Stimulated activated CD4-positive, alpha-beta T cell treated with anti-CD3 and anti-CD28 coated beads, TNF-alpha, amount 100 ng/mL, for 4 hours (primary cell): ENCODE measurements around the gene PSMD8.
"Not testable (repeated sequence)": the region's sequence is repeated elsewhere in the genome, so short reads cannot be mapped to it uniquely, and the experiment has no call there.

Experiments
- DNase-seq, 3 experiments: peaks; one replicate each; pipeline ENCODE4 v3.0.0-alpha.2; 2020; ENCODE audit warnings: low read depth in 3 of 3

Gene PSMD8

DNA sequence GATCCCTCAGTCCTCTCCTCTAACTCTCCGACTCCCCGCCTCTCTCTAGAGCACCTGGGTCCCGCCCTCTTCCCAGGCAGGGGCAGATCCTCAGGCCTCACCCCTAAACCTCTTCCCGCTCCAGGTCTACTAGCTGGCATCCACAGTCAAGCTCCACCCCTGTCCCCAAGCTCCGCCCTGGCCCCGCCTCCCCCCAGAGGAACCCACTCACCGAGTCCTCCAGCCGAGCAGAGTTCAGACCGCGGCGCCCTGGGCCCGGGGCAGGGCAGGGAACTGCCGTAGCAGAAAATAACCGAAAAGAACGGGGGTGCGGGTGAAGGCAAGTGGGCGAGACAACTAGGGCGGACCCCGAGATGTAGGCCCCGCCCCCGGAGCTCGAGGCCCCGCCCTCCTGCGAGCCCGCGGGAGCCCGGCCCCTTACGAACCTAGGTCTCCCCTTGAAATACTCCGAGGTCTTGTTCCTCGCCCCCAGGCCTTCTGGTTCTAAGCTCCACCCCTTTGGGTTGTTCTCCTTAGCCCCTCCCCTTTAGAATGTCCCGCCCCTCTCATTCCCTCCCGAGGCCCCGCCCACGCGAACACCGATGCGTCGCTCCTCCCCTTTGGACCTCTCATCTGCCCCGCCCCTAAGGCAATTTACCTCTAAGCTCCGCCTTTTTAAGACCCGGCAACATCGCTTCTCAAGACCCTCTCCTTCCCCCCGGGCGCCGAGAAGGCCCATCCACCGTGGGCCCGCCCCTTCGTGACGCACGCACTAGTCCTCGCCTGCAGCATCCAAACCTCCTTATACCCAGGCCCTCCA lies 13.4 kb downstream of the PSMD8 start, which contains the start of gene GGN:
GGN (minus strand) TSS at position 485 of the 799 bp plus-strand sequence. CDS start 773 bp downstream, outside the sequence.
- DNase-seq = peak; percentile 63 to 70 (median 65)

DNA sequence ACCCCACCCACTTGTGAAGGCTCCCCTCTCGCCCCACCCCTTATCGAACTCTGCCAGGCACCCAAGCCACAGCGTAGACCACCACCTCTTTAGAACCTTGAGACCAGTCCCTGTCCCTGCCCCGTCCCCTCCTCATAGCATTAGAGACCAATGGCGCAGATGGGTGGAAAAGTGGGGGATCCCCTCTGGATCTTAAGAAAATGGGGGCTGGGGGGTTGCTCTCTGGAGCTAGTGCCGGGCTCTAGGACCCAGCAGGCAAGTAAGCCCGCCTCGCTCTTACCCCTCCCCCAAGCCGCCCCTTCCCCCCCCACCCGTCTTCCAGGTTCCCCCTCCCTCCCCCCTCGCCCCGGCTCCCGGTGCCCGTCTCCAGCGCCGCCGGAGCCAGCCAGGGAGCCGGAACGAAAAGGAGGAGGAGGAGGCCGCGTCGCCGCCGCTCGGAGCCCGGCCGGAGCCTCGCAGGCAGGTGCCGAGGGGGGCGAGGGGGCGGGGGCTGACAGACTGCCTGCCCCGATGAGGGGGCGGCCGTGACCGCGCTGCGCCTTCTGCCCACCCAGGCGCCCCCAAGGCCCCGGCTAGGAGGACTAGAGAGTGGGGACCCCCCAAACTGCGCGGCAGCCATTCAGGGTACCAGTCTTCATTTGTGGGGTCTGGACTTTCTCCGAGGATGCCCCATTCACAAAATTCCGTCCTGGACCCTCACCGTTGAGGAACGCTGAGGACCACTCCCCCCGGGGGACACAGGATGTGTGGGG lies 14.2 kb downstream of the PSMD8 start, which contains the start of gene SPRED3:
SPRED3 (plus strand) TSS at position 349 of the 752 bp plus-strand sequence. CDS start 1,606 bp downstream, outside the sequence.
- no peak for DNase-seq

DNA sequence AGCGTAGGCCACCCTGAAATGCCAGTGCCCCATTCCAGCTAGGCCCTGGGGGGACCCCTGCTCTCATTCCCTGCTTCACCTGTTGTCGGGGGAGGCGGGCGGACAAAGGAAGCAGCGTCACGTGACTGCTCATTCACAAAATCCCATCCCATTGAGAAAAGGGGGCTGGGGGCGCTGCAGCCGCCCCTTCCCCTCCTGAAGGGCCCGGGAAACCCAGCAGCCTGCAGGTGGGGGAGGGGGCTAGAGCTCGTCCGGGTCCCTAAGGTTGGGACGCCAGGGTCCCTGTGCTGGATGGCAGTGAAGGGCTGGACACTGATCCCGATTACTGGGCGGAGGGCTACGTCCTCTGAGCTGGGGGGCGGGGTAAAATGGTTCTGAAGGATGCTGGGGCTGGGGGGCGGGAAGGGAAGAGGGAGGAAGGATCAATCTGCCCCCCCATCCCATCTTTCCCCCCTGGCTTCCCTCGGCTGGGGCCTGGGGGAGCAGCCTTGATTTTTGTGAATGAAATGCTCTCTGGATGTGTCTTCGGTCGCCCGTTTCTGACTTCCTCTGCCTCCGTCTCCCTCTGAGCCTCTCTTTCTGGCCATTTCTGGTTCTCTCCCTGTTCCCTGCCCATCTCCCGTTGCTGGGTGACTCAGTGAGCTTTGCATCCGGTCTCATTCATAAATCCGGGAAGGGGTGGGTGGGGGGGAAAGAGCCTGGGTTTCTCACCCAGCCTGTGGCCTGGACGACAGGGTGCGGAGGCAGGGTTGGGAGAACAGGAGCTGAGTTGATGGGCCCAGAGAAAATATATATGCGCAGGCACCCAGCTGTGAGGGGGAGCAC lies 14.9 kb downstream of the PSMD8 start:
- no peak for DNase-seq

DNA sequence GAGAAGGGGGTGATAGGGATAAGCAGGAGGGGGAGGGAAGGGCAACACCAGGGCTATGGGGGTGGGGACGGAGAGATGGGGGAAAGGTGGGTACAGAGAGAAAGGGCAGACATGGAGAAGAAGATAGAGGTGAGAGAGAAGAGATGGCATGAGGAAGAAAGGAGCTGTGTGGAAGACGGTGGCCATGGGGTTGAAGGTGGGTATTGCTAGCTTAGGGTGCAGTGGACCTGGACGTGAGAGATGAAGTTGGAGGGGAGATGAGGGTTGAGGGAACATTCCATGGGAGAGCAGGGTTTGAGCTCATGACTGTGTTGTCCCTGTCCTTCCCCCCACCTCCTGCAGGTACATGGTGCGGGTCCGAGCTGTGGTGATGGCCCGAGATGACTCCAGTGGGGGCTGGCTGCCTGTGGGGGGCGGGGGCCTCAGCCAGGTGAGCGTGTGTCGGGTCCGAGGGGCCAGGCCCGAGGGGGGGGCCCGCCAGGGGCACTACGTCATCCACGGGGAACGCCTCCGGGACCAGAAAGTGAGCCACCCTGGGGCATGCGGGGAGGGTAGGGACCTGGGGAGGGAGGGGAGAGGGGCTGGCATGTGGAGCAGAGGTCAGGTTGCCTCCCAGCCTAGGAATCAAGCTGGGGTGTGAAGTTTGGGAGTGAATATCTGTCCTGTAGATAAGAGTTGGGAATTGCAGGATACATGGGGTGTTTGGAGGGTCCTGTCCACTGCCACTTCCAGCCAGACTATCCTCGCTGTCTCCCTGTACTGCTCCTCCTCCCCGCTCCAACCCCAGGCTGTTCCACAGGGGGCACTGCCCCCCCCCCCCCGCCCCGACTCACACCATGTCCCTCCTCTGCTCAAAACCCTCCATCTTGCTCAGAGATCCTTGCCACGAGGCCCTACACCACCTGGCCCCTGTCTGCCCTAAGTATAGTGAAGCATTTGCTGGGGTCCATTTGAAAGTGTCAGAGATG lies 15.9 kb downstream of the PSMD8 start:
- DNase-seq = no peak

DNA sequence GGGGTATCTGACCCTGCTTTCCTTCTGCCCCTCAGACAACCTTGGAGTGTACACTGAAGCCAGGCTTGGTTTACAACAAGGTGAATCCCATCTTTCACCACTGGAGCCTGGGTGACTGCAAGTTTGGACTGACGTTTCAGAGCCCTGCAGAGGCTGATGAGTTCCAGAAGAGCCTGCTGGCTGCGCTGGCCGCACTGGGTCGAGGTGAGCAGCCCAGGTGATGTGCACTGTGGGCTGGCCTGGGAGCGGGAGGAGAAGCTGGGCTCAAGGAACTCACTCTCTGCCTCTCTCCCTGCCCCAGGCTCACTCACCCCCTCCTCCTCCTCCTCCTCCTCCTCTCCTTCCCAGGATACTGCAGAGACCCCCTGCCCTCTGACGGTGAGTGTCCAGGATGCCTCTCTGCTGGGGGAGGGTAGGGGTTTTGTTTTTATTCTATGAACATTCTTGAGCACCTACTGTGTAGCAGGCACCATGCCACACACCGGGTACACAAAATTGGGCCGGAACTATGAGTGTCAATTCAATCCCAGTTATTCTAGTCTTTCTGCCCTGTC lies 17.6 kb downstream of the PSMD8 start:
- DNase-seq = no peak

DNA sequence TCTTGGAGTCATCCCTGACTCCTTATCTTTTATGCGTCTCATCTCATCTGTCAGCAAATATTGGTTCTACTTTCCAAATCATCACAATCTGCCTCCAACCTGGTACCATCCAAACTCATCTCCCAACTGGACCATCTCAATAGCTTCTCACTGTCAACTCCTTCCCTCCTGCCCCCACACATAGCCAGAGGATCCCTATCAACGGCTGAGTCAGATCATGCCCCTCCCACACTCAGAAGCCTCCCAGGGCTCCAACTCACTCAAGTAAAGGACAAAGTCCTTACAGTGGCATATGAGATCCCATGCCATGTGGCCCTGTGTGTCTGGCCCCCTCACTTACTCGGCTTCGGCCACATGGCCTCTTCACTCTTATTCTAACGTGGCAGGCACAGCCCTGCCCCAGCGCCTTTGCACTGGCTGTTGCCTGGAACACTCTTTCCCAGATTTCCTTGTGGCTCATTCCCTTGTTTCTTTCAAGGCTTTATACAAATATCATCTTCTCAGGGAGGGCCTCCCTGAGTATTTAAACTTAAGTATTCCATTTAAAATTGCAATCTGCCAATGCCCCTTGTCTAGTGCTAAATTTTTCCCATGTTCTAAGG lies 18.4 kb downstream of the PSMD8 start:
- no peak for DNase-seq

DNA sequence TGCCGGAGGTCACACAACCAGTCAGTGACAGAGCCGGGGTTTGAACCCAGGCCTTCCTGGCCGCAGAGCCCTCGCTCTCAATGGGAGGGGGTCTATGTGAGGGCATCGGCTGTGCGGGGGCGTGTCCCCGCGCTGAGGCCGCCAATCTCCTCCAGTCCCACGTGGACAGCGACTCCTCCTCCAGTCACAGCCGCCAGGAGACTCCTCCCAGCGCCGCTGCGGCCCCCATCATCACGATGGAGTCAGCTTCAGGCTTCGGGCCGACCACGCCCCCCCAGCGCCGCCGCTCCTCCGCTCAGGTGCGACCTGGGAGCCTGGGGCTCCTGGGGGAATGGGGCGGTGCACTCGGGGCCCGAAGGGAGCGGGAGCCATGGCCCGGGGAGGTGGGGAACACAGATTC lies 20.1 kb downstream of the PSMD8 start:
- peak; percentile 53 to 54 (median 54) for DNase-seq

DNA sequence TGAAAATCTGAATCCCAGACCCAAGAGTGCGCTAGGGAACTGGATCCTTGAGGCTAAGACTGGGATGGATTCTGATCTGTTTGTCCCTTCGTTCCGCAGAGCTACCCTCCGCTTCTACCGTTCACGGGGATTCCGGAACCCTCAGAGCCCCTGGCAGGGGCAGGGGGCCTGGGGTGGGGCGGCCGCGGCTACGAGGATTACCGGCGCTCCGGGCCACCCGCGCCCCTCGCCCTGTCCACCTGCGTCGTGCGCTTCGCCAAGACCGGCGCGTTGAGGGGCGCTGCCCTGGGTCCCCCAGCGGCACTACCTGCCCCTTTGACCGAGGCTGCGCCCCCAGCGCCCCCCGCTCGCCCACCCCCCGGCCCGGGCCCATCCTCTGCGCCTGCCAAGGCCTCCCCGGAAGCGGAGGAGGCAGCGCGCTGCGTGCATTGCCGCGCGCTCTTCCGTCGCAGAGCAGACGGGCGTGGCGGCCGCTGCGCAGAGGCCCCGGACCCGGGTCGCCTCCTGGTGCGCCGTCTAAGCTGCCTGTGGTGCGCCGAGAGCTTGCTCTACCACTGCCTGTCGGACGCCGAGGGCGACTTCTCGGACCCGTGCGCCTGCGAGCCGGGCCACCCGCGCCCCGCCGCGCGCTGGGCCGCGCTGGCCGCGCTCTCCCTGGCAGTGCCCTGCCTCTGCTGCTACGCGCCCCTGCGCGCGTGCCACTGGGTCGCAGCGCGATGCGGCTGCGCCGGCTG lies 21.2 kb downstream of the PSMD8 start:
- peak in 1 of 3 experiments; percentile 43 for DNase-seq

DNA sequence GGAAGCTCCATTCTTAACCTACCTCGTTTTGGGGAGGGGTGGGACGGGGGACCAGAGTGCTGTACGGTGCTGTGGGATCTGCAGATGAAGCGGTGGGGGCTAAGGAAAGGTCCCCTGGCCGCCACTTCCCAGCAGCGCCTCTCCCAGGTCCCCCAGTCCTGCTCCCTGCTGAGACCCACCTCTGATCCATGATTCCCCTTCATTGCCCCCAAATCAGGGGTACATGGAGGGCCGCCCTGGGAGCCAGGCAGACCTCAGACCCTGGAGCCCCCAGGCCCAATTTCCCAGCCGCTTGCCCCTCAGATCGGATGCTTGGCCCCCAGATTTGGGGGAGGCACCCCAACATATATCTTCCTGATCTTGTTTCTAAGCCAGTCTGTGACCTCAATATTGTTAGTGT lies 24.7 kb downstream of the PSMD8 start:
- DNase-seq = no peak

DNA sequence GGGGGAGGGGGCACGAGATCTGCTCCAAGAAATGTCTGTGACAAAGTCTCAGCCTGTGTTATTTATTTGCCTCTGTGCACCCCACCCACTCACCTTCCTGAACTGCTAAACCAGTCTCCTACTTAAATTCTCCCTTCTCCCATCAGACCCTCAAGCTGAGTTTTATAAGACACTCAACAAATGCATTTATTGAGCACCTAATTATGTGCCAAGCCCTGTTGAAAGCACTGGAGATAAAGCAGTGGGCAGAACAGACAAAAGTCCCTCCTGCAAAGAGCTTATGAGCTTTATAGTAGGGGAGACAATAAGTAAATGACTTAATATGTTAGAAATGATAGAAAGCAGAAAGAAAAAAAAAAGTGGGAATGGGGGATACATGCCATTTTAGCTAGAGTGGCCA lies 25.2 kb downstream of the PSMD8 start:
- no peak for DNase-seq

DNA sequence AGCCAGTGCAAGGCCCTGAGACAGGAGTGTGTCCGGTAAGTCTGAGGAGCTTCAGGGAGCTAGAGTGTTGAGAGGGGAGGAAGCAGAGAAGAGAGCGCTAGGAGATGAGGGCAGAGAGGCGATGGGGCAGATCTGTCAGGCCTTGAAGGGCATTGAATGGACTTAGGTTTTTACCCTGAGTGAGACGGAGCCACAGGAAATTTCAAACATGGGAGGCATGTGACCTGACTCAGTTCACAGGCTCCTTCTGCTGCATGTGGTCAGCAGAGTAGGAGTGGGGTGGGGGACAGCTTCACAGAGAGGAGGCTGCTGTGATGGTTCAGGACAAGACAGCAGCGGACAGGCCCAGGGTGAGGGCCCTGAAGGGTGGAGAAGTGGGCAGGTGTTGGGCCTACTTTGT lies 26.0 kb downstream of the PSMD8 start:
- DNase-seq = no peak

DNA sequence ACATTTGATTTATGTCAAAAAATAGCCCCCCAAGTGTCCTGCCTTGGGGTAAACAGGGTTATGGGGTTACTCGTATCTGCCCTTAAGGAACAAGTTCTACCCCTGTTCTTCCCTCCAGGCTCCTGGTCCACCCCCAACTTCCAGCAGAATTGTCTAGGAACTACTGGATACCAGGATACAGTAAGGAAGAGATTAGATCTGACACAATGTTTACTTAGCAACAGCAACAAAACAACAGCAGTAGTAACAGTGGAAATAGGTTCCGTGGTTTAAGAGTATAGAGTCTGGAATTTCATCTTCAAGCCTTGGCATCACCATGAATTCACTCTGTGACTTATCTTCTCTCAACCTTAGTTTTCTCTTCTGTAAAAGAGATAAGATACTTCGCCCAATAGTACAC lies 26.8 kb downstream of the PSMD8 start:
- DNase-seq = no peak

DNA sequence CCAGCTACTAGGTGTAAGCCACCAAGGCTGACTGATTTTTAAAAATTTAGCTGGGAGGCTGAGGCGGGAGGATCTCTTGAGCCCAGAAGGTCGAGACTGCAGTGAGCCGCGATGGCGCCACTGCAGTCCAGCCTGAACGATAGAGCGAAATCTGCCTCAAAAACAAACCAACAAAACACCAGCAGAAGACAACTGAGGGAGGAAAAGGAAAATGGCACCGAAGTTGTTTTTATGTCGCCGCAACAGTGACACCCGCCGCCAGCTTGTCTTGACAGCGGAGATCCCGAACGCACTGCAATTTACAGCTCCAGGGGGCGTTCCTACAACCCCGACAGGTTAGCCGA lies 28.2 kb downstream of the PSMD8 start:
- no peak for DNase-seq

DNA sequence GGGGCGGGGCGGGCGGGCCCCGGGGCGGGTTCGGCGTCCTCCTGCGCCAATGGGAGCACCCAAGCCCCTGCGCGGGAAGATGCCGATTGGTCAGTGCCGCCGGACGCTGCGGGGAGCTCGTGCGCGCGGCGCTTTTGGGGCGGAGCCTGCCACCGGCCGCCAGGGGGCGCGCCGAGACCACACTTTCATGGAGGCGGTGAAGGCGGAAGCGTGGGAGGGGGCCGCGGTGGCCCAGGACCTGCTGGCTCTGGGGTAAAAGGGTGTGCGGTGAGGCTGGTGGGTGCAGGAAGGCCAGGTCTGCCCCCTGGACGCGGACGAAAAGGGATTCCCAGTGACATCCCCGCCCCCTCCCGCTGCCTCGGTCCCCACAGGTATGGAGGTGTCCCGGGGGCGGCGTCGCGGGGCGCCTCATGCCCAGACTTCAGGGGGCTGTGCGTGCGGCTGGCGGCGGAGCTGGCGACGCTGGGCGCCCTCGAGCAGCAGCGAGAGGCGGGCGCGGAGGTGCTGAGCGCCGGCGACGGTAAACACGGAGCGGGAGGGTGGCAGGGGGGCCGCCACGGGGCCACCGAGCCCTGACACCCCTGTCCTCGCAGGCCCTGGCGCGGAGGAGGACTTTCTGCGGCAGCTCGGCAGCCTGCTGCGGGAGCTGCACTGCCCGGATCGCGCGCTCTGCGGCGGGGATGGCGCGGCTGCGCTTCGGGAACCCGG lies 28.8 kb downstream of the PSMD8 start, which contains the start of gene FAM98C:
FAM98C (plus strand) TSS at position 127 of the 708 bp plus-strand sequence; CDS start at position 188, 61 bp downstream.
- peak; percentile 96 to 98 (median 97) for DNase-seq

DNA sequence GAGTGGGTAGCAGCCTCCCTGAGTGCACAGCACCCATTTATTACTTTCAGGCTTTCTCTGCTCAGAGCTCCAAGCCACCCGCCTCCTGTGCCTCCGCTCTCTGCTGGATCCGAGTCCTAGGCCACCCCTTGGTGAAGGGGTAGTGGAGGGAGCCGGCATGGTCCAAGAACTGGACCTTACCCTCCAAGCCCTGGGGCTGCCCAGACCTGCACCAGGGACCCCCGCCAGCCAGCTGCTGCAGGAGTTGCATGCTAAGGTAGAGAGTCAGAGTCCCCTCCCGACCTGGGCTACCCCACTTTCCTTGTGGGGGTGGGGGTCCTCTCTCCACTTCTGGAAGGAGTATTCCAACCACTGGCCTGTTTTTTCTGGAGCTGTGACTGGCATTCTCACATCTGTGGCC lies 30.5 kb downstream of the PSMD8 start:
- no peak for DNase-seq

DNA sequence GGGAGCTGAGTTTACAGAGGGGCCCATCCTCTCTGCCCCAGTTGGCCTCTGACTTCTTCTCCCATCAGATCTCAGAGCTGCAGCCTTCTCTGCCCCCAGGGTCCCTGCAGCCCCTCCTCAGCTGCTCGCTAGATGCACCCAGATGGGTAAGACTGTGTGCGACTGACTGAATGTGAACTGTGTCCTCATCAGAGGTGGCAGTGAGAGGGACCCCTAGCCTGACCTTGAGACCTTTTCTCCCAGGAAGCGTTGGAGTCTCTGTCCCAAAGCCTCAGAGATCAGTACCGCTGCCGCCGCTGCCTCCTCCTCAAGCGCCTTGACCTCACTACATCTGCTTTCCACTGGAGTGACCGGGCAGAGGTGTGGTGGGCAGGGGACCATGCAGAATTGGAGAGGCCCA lies 30.9 kb downstream of the PSMD8 start:
- DNase-seq = no peak

DNA sequence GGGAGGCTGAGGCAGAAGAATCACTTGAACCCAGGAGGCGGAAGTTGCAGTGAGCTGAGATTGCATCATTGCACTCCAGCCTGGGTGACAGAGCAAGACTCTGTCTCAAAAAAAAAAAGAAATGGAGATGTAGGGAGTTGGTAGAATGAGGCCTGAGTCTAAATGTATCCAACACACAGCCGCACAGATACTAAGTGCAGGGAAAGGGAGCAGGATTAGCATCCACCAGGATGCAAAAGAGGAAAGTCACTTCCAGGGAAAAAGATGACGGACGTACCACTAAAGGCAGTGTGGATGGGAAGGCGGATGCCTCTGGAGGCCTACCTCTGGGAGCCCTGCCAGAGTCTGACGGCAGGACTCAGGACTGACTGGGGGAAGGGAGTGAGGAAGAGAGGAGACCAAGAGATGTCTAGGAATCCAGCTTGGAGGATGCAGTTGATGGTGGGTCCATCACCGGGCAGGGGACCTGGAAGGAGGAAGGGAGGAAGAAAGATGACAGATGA lies 35.3 kb downstream of the PSMD8 start:
- DNase-seq = no peak

DNA sequence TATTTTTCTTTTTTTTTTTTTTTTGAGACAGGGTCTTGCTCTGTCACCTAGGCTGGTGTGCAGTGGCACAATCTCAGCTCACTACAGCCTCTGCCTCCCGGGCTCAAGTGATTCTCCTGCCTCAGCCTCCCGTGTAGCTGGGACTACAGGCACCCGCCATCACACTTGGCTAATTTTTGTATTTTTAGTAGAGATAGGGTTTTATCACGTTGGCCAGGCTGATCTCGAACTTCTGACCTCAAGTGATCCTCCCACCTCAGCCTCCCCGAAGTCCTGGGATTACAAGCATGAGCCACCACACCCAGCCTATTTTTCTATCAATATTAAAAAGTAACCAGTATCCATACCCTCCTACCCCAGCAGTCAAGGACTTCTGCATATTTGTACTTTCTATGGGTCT lies 36.0 kb downstream of the PSMD8 start:
- not testable (repeated sequence) for DNase-seq
